GM12801 (cell line): ENCODE results near the gene SPO11.

Source experiments
- CTCF ChIP-seq: IDR thresholded peaks from one replicate; pipeline ENCODE4 v1.5.1; 2011; ENCODE audit warnings: control low read depth; ENCODE audit not compliant: insufficient read length; ENCODE audit errors: extremely low read depth

Gene SPO11

GRCh38 chr20:57380081-57380750, 50.6 kb downstream of the SPO11 start:
- TF ChIP-seq CTCF: no peak

- TF ChIP-seq CTCF: no peak
Observed at GRCh38 chr20:57381596-57382503, 52.2 kb downstream of the SPO11 start.

DNA sequence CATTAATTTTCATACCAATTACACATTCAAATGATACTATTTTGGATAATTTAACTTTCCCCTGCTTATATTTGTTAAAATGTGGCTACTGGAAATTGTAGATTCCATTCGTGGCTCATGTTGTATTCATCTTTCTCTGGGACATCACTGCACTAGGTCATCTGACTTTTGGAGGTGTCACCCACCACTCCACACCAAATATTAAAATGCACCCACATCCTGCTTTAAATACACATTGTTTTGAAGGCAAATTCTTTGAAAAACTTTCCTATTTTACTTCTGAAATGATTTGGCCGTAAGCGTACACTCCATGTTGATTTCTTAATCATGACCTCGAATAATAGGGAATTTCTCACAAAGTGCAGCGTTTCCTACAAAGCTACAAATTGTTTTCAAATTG, 52.9 kb downstream of the SPO11 start:
- no peak for TF ChIP-seq CTCF

DNA sequence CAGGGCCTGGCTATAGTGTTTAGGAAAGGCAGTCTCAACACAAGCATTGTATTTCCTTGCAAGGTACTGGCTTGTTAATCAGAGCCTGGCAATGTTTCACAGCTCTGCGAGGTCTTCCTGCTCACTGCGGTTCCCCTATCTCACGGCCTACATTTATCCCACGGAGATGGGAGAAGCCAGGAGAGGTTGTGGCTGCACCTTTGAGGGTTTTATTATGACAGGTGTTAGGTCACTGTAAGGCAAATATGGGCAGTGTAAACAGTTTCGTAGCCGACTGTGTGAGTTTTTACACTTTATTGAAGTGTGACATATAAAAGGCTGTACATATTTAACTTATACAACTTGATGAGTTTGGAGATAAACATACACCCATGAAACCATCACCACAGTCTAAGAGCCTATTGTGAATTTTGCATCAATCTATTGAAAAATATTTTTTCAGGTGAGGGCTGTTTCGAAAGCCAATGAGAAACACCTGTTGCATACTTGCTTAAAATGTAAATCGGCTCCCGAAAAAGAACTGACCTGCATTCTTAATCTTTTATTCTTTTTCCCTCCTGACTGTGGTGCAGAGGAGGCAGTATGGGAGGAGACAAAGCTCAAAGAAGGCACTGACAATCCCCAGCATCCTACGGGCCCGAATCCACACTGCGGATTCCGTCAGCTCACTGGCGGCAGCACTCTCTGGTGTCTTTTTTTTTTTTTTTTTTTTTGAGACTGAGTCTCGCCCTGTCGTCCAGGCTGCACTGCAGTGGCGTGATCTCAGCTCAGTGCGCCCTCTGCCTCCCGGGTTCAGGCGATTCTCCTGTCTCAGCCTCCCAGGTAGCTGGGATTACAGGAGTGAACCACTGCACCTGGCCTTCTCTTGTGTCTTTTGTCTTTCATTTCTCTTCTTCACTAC, 54.1 kb downstream of the SPO11 start:
- no peak for TF ChIP-seq CTCF

DNA sequence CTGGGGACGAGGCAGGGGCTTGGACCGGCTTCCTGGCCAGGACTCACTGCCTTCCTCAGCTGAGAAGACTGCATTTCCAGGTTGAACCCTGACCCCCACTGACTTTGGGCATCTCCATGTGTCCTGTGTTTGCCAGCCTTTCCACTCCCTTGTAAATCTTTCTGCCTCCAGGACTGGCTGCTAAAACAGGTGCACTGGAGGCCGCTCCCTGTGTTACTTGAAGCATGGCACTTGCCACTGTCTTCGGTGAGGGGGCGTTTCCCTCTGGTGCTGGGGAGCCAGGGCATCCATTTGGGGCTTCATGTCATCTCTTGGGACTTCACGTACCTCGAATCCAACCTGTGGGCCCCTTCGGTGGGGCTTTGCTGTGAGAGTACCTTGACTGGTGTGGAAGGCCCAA, 54.9 kb downstream of the SPO11 start:
- TF ChIP-seq CTCF: no peak

DNA sequence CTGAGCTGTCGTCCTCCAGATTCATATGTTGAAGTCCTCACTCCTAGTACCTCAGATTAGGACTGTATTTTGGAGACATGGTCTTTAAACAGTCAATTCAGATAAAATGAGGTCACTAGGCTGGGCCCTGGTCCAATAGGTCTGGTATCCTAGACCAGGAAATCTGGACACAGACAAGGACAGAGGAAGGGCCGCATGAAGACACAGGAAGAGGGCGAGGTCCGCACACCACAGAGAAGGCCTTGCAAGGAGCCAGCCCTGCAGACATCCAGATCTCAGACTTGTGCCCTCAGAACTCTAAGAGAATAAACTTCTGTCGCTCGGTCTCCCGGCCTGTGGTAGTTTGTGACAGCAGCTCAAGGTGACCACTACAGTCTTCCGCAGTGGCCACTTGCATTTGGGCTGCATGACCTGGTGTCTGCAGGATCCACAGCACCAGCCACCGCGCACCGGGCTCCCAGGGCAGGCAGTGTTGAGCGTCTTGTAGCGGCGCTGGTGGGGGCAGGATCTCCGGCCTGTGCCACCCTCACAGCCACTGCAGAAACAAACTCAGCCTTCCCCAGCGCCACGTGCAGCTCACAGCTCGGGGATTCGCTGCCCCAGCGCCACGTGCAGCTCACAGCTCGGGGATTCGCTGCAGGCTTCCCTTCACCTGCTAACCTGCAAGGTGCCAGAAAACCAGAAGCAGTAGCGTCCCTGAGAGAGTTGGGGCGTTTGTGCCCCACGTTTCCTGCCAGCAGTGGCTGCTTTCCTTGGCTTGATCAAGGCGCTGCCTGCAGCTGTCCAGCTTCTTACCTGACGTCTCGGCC, 55.6 kb downstream of the SPO11 start:
- TF ChIP-seq CTCF: no peak
